DMS153 (cell line): Measurements from ENCODE around the gene LATS2.
"Not testable (repeated sequence)": the region's sequence is repeated elsewhere in the genome, so short reads cannot be mapped to it uniquely, and the experiment has no call there.

Source experiments
- DNase-seq: peaks from one replicate; lab custom pipeline; 2025; lab: John Stamatoyannopoulos, UW

Gene LATS2

GRCh38 chr13:20991741-20992520 lies 69.5 kb downstream of the LATS2 start:
- DNase-seq, result no peak

- no peak for DNase-seq
Measured at GRCh38 chr13:20990910-20991525, 70.4 kb downstream of the LATS2 start.

- no peak for DNase-seq
Measured at GRCh38 chr13:20989656-20990321, 71.6 kb downstream of the LATS2 start.

GRCh38 chr13:20988909-20989655 lies 72.3 kb downstream of the LATS2 start:
- no peak for DNase-seq

- no peak for DNase-seq
Measured at GRCh38 chr13:20988033-20988908, 73.1 kb downstream of the LATS2 start.

GRCh38 chr13:20987599-20987998 lies 73.8 kb downstream of the LATS2 start:
- no peak for DNase-seq

GRCh38 chr13:20984879-20985278 lies 76.5 kb downstream of the LATS2 start:
- no peak for DNase-seq

GRCh38 chr13:20983386-20983785 lies 78.0 kb downstream of the LATS2 start:
- no peak for DNase-seq

- no peak for DNase-seq
Measured at GRCh38 chr13:20981370-20982095, 79.9 kb downstream of the LATS2 start.

- DNase-seq, result no peak
Measured at GRCh38 chr13:20980899-20981298, 80.5 kb downstream of the LATS2 start.

- DNase-seq, result no peak
Measured at GRCh38 chr13:20980430-20980829, 81.0 kb downstream of the LATS2 start.

- no peak for DNase-seq
Measured at GRCh38 chr13:20977394-20977793, 84.0 kb downstream of the LATS2 start.

- no peak for DNase-seq
Measured at GRCh38 chr13:20974981-20975585, 86.3 kb downstream of the LATS2 start.

- no peak for DNase-seq
Measured at GRCh38 chr13:20973886-20974425, 87.4 kb downstream of the LATS2 start.

- DNase-seq, result no peak
Measured at GRCh38 chr13:20972731-20973130, 88.7 kb downstream of the LATS2 start.

GRCh38 chr13:20969182-20969581 lies 92.2 kb downstream of the LATS2 start:
- DNase-seq, result no peak

- no peak for DNase-seq
Measured at GRCh38 chr13:20968745-20969144, 92.6 kb downstream of the LATS2 start.

- no peak for DNase-seq
Measured at GRCh38 chr13:20967340-20967739, 94.0 kb downstream of the LATS2 start.

GRCh38 chr13:20964904-20965303 lies 96.5 kb downstream of the LATS2 start:
- no peak for DNase-seq

GRCh38 chr13:20961663-20962062 lies 99.7 kb downstream of the LATS2 start:
- DNase-seq, result not testable (repeated sequence)
